ENCODE results near the gene ZNF775.
A peak's percentile ranks its signal among the peaks of the same experiment; 100 is the strongest.

The ZNF775 gene

GRCh38 chr7:150369748-150370501, 9.2 kb upstream of the ZNF775 start:
- DNase-seq = no peak

DNA sequence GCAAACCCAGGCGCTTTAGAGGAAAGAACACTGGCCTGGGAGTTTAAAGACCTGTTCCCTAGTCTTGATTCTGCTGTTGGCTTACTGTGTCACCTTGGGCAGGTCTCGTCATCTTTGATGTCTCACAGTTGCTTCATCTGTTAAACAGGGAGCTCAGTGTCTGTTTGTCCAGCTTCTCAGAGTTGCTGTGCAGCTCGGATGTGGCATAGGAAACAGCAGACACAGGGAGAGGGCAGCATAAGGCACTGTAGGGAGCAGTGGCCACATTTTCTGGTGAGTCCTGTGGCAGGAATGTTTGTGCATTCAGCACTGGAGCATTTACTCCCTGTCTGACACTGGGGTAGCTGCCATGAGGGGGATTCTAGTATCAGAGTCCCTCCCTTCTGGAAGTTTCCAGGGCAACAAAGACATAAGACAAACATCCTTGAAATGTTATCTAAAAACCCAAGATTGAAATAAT, 8.5 kb upstream of the ZNF775 start:
- peak; percentile 69 for DNase-seq

DNA sequence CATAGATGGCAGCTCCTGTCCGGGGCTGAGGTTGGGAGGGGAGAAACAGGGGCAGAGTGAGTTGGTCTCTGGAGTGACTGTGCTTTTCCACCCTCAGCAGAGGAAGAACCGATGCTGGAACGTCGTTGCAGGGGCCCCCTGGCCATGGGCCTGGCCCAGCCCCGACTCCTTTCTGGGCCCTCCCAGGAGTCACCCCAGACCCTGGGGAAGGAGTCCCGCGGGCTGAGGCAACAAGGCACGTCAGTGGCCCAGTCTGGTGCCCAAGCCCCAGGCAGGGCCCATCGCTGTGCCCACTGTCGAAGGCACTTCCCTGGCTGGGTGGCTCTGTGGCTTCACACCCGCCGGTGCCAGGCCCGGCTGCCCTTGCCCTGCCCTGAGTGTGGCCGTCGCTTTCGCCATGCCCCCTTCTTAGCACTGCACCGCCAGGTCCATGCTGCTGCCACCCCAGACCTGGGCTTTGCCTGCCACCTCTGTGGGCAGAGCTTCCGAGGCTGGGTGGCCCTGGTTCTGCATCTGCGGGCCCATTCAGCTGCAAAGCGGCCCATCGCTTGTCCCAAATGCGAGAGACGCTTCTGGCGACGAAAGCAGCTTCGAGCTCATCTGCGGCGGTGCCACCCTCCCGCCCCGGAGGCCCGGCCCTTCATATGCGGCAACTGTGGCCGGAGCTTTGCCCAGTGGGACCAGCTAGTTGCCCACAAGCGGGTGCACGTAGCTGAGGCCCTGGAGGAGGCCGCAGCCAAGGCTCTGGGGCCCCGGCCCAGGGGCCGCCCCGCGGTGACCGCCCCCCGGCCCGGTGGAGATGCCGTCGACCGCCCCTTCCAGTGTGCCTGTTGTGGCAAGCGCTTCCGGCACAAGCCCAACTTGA, 7.8 kb upstream of the ZNF775 start:
- no peak for DNase-seq

DNA sequence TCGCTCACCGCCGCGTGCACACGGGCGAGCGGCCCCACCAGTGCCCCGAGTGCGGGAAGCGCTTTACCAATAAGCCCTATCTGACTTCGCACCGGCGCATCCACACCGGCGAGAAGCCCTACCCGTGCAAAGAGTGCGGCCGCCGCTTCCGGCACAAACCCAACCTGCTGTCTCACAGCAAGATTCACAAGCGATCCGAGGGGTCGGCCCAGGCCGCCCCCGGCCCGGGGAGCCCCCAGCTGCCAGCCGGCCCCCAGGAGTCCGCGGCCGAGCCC, 7.2 kb upstream of the ZNF775 start:
- DNase-seq = no peak

GRCh38 chr7:150372271-150373048, 6.7 kb upstream of the ZNF775 start:
- no peak for DNase-seq

DNA sequence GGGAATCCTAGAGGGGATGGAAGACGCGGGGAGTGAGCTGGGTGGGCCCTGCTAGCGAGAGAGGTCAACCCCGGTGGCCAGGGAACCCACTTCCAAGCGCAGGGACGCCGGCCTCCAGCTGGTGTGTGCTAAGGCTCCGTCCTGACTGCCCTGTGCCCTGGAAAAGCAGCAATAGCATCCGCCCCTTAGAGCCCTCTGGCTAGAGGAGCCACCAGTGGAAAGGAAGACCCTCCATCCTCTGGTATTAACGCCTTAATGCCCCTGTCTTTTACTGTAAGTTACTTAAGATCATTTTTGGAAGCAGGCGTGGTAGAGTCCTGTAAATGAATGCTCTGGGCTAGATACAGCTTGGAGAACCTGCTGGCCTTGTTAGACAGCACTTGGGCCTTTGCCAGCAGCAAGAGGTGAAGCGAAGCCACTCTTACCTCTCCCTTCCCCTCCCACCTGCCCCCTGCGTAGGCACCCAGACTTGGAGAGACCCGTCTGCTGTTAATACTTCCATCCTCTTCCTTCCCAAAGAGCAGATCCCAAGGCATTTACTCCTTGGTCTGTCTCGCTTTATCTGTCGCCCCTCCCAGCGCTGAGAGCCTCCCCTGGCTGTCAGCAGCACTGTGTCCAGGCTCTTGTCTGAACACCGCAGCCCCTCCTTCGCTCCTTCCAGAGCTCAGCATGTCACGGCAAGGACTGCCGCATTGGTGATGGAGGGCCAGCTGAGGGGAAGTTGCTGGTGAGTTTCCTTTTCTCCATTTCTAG, 5.9 kb upstream of the ZNF775 start:
- DNase-seq = peak; percentile 78

DNA sequence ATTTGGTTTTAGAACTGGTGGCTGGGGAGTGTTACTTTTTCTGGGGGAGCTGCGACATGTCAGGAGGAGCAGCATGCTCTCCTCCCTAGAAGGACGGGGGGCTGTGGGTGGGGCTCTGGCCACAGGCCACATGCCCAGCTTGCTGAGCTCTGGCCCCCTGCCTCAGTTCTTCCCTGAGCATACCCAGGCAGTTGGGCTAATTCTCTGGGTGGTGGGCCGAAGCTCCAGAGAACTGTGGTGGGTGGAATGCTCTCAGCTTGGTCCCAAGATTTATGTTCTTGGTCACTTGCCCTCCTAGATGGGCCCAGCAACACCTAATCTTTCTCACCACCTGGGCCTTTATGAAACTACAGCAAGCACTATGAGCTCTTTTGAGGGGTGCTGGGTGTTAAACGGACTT, 5.1 kb upstream of the ZNF775 start:
- DNase-seq = no peak

DNA sequence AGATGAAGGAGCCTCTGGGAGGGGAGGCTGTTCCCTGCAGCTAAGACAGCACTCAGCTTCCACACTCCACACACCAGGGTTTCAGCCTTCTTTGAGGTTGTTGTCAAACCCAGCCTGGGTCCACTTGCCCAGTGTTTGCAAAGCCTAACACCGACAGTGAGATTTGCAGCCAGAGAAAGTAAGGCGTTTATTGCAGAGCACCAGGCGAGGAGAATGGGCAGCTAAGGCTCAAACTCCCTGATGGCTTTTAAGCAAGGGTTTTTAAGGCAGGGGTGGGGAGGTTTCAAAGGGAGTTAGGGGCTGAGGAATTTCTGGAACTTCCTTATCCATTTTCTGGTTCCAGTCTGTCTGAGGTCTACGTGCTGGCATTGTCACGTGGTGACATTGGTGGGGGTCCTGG, 4.7 kb upstream of the ZNF775 start:
- peak; percentile 94 for DNase-seq

GRCh38 chr7:150375662-150376521, 3.2 kb upstream of the ZNF775 start:
- DNase-seq = no peak

DNA sequence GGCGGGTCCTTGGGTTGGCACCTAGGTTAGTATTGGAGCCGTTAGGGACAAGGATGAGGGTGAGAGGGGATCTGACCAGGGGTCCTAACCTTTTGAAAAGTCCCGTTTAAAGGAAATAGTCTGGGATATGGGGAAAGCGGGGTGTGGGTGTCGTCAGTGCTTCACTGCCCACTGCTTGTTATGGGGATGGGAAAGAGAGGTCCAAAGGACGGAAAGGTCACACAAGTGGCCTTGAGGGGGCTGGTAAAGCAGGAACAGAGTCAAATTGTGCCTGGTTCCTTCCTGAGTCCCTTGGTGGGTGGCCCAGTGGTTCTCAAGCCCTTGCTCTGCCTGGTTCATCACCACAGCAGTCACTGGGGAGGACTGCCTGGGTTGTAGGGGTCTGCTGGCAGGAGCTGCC, 2.6 kb upstream of the ZNF775 start:
- DNase-seq = no peak

GRCh38 chr7:150377196-150377595, 1.9 kb upstream of the ZNF775 start:
- DNase-seq = no peak

DNA sequence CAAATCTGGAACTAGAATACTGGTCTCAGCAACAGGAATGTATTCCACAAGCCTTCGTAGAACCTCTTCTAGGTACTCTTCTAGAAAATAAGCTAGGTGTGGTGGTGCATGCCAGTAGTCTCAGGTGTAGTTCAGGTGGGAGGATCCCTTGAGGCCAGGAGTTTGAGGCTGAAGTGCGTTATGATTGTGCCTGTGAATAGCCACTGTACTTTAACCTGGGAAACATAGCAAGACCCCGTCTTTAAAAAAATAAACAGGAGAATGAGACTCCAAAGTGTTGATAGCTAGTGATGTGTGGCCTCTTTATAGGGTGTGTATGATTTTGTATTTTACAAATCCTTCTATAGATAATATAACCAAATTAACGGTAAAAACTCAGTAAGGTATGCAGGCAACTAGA, 1.5 kb upstream of the ZNF775 start:
- DNase-seq = no peak

DNA sequence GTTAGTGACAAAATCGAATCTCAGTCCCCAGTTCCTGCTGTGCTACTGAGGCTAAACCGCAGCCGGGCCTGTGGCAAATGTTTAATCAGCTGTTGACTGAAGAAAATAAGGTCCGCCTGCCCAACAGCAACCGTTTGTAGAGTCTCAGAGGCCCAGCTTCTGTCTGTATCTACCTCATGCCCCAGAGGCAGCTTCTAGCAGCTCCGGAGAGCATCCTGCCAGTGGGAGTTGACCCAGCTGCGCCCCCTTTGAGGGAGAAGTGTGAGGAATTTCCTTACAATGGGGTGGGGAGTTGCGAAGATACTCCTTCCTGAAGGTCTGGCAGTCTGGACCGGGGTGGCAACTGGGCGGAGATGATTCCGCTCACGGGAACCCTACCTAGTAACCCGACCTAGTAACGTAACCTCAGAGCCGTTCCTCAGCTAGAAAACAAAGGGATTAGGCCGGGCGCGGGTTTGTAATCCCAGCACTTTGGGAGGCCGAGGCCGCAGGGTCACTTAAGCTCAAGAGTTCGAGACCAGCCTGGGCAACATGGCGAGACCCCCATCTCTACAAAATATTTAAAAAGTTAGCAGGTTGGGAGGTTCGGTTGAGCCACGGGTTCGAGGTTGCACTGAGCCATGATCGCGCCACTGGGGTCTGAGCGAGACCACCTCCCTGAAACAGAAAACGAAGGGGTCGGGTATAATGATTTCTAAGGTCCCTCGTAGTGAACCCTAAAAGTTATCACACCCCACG, 846 bp upstream of the ZNF775 start:
- peak; percentile 98 for DNase-seq

GRCh38 chr7:150379441-150380379, 580 bp downstream of the ZNF775 start:
- no peak for DNase-seq

GRCh38 chr7:150380463-150380862, 1.3 kb downstream of the ZNF775 start:
- no peak for DNase-seq

- peak; percentile 49 for DNase-seq
These were observed 2.0 kb downstream of the ZNF775 start for GRCh38 chr7:150381096-150381495.

- DNase-seq = no peak
These were observed 2.6 kb downstream of the ZNF775 start for GRCh38 chr7:150381785-150382122.

GRCh38 chr7:150382123-150382843, 3.2 kb downstream of the ZNF775 start:
- peak; percentile 55 for DNase-seq

GRCh38 chr7:150382844-150383225, 3.7 kb downstream of the ZNF775 start:
- no peak for DNase-seq
